HG02571 (cell line): ENCODE measurements around the gene GRAMD1A.
"Not testable (repeated sequence)": the region's sequence is repeated elsewhere in the genome, so short reads cannot be mapped to it uniquely, and the experiment has no call there.

Experiments used
- ATAC-seq: cut with Tn5 transposase; IDR thresholded peaks from one replicate; pipeline ENCODE4 v1.9.1; 2021; ENCODE audit warnings: mild to moderate bottlenecking, moderate library complexity; ENCODE audit not compliant: unreplicated experiment

GRAMD1A gene

DNA sequence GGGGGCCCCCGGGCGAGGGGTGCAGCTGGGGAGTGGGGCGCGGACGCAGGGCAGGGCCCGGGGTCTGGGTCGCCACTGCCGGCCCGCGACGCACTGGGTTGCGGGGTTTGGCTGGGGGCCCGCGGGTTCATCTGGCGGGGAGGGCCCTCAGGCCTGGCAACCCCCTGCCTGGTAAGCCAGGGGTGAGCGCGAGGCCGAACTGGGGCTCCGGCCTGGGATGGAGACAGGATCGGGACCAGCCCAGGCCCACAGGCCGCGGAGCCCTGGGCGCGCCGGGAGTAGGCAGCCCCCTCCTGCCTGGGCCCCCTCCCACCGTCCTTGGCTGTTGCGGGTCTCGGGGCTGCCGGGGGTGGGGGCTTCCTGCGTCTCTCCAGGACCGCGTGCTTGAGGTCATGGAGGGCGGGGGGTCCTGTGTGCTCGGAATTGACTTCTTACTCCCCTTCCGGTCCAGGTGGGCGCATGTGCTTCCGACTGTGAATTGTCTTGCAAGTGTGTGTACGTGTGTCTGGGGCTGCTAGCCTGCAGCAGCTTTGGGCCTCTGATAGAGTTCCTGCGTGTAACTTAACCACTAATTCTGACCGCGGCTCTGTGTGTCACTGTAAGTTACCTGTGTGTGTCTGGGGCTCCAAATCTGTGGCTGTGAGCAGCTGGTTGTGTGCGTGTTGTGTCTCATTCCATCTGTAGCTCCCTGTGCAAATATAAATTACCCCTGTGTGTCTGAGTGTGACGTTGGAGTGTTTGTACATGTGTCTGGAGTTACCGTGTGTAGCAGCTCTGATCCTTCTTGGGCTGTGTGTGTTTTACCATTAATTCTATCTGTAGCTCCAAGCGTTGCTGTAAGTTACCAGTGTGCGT, 751 bp downstream of the GRAMD1A start:
- ATAC-seq, result no peak

DNA sequence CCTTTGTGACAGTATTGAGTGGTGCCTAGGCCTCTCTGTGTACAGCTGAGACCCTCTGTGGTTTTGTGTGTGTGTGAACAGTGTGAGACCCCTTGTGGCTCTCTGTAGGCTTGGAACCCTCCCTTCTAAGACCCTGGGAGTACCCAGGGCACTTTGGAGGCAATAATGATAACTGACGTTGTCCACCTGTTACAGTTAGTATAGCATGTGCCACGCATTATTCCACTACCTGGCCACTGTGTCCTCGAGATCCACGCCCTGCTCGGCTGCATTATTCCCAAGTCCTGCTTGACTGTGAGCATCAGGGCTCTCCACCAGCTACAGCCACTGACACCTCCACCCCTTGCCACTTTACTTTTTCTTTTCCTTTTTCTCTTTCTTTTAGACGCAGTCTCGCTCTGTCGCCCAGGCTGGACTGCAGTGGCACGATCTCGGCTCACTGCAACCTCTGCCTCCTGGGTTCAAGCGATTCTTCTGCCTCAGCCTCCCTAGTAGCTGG, 2.0 kb downstream of the GRAMD1A start:
- ATAC-seq, result no peak

DNA sequence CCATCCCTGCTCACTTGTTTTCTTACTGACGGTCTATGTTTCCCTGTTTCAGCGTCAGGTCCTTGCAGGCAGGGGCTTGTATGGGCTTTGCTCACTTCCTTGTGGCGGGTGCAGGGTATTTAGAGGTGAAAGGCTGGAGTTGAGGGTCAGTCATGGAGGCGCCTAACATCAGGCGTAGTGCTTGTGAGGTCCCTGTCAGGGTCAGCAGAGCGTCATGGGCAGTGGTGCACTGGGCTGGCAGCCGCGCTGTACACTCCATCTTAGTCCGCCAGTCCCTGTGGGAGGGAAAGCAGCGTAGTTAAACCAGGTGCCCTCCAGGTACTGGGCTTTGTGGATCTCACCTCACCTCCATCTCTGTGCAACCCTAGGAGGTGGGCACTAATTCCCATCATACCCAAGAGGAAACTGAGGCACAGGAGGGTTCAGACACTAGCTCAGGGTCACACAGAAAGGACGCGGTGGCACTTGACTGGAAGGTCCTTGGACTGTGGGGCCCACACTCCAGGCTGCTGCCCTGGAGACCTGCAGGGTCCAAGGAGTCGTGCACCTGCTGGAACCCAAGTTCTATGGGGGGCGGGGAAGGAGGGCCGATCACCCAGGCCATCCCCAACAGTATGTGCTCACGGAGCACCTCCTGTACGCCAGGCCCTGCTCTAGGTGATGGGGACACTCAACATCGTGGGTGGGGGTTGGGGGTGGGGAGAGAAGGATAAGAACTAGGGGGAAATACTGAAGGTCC, 4.6 kb downstream of the GRAMD1A start:
- no peak for ATAC-seq

DNA sequence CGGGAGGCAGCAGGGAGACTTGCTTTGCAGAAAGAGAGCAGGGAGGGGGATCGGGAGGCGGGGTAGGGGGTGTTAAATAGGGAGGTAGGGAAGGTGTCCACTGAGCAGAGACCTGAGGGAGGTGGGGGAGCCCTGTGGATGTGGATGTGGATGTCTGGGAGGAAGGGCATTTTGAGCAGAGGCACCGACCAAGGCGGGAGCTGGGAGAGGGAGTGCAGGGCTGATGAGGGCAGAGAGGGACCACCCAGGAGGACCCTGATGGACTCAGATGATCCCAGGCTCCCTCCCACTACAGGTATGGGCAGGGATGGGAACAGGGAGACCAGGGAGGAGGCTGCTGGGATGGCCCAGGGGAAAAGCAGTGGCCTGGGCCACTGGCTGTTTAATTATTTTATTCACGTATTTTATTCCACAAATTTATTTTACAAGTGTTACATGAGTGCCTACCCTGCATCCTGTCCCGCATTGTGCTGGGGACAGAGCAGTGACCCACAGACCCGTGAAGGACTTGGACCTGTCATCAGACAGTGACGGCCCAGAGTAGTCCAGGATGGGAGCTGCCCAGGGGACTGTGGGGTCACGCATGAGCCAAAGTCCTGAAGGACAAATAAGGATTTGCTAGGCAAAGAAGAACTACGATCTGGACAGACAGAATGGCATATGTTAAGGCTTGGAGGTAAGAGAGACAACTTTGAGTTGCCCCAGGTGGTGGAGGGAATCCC, 5.3 kb downstream of the GRAMD1A start:
- no peak for ATAC-seq

DNA sequence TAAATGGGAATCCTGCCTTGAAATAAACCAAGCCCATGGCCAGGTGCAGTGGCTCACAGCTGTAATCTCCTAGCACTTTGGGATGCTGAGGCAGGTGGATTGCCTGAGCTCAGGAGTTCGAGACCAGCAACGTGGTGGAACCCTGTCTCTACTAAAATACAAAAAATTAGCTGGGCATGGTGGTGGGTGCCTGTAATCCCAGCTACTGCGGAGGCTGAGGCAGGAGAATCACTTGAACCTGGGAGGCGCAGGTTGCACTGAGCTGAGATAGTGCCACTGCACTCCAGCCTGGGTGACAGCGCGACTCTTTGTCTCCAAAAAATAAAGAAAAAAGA, 5.9 kb downstream of the GRAMD1A start:
- not testable (repeated sequence) for ATAC-seq

DNA sequence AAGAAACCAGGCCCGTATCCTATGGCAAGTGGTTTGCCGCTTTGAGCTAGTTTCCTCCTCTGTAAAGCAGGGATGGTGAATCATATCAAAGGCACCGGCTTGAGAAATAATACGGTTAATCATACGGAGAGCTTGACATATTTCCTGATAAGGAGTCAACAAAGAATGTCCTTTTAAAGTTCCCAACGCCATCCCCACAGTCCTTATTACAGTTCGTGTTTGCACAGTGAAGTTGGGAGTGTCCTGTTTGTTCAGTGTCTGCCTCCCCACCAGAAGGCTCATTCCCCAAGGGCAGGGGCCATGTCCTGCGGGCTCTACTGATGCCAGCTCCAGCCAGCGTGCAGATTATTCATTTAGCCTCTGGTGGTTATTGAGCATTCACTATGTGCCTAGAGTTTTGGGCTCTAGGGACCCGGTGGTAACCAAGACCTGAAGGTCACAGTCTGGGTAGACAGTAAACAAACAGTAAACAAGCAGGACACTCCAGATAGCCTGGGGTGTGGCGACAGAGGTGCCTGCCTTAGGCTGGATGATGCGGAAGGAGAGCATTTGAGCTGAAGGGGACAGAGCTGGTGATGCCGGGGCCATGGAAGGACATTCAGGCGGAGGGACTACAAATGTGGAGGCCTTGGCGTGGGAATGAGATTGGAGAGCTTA, 6.3 kb downstream of the GRAMD1A start:
- no peak for ATAC-seq

DNA sequence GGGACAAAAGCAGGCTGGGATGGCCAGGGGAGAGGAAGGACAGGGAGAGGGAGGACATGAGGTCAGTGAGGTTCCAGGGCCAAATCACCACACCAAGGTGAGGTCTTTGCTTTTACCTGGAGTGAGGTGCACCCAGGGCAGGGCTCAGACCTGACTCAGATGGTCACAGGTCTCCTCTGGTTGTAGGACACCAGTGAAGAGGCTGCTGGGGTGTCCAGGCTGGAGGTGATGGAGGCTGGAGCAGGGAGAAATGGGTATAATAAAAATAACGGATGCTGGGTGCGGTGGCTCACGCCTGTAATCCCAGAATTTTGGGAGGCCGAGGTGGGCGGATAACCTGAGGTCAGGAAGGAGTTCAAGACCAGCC, 6.9 kb downstream of the GRAMD1A start:
- no peak for ATAC-seq

DNA sequence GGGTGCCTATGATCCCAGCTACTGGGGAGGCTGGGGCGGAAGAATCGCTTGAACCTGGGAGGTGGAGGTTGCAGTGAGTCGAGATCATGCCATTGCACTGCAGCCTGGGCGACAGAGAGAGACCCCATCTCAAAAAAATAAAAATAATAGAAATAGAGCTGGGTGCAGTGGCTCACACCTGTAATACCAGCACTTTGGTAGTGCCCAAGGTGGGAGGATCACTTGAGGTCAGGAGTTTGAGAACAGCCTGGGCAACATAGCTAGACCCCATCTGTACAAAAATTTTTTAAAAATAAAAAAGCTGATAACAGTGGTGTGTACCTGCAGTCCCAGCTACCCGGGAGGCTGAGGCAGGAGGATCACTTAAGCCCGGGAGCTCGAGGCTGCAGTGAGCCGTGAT, 7.3 kb downstream of the GRAMD1A start:
- ATAC-seq, result not testable (repeated sequence)

DNA sequence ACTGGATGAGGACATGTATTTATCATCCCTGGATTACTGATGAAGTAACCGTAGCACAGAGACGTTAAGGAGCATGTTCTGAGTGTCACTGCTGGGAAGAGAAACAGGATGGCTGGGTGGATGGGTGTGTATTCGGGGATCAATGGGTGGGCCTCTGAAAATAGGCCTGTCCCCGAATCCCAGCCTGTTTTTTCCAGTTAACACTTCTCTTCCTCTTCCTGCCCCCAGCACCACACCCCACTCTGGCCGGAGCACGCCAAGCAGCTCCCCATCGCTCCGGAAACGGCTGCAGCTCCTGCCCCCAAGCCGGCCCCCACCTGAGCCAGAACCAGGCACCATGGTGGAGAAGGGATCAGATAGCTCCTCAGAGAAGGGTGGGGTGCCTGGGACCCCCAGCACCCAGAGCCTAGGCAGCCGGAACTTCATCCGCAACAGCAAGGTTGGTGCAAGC, 8.8 kb downstream of the GRAMD1A start:
- ATAC-seq, result no peak

DNA sequence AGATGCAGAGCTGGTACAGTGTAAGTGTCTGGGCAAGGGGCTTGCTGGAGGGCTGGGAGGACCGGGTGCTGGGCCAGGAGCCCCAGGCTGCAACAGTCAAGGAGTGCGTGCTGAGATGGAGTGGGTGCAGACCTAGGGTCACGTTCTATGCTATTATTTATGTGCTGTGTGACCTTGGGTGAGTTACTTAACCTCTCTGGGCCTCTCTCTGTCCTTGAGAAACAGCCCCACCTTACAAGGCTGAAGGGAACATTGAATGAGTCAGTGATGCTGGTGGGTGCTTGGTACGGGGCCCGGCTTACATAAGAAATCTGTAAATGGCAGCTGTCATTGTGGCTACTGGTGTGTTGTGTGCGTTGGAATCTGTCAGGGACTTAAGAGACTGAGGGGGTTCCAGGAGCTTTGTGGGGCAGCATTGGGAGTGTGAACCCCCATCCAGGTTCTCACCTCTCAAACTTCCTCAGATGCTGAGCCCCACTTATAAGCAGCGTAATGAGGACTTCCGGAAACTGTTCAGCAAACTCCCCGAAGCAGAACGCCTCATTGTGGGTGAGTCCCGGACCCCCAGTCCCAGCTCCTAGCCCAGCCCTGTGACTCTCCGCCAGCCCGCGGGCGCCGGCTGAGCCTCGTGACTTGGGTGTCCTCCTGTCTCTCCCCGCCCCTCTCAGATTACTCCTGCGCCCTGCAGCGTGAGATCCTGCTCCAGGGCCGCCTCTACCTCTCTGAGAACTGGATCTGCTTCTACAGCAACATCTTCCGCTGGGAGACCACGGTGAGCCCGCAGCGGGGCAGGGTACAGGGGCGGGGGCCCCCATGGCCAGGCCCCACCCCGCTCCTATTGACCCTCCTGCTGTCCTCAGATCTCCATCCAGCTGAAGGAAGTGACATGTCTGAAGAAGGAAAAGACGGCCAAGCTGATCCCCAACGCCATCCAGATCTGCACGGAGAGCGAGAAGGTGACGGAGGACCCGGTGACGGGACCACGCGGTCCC, 9.6 kb downstream of the GRAMD1A start:
- no peak for ATAC-seq

DNA sequence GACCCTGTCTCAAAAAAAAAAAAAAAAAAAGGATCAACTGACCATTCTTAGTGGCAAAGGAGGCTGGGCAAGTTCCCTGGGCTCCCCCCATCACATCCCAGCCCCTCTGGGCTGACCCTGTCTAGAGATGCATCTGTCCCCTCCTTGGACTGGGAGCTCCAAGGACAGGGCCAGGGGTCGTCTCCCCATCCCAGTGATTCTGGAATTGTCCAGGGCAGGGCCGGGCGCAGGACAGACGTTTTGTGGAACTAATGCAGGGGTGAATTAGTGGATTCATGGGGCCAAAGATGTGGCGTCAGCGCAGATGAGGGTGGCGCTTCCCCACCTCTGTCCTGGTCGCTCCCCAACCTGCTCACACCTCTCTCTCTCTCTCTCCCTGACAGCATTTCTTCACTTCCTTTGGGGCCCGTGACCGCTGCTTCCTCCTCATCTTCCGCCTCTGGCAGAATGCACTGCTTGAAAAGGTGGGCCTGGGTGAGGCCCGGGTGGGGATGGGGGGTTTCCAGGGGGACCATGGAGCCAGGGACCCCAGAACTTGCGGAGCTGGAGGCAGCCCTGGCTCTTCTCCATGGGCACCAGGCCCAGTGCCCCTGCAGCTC, 11.1 kb downstream of the GRAMD1A start:
- no peak for ATAC-seq

DNA sequence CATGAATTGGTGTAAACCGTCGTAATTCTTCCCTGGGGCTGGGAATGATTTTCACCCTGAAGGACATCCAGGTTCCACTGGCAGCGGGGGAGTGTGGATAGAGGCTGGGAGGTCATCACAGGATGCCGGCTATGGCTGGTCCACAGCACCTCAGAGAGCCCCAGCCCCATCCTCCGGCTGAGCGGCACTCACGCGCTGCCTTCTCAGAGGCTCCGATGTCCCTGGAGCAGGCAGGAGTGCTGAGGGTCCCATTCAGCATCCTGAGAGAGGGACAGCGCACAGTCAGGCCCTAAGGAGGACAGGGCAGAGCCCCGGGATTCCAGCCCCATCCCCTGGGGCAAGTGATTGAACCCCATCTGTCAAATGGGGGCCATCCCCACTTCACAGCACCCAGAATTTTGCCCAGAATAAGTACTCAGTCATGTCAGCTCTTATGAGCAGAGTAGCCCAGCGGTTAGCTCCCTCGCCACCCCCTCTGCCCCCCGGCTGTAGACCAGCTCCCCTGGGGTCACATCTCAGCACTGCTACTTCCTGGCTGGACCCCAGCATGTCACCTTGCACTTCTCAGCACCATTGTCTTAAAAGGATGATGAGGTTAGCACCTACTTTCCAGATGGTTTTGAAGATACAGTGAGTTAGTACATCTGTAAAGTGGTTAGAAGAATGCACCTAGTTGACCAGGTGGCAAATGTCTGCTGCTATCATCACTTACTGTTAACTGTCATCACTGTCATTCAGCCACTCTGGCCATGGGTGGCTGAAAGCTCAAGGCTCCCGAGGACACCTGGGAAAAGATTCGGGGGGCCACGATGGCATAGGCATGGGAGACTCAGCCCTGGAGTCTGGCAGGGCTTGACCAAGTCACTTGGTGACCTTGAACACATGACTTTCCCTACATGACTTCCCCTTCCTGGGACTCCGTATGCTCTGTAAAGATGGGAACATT, 11.9 kb downstream of the GRAMD1A start:
- ATAC-seq, result no peak

DNA sequence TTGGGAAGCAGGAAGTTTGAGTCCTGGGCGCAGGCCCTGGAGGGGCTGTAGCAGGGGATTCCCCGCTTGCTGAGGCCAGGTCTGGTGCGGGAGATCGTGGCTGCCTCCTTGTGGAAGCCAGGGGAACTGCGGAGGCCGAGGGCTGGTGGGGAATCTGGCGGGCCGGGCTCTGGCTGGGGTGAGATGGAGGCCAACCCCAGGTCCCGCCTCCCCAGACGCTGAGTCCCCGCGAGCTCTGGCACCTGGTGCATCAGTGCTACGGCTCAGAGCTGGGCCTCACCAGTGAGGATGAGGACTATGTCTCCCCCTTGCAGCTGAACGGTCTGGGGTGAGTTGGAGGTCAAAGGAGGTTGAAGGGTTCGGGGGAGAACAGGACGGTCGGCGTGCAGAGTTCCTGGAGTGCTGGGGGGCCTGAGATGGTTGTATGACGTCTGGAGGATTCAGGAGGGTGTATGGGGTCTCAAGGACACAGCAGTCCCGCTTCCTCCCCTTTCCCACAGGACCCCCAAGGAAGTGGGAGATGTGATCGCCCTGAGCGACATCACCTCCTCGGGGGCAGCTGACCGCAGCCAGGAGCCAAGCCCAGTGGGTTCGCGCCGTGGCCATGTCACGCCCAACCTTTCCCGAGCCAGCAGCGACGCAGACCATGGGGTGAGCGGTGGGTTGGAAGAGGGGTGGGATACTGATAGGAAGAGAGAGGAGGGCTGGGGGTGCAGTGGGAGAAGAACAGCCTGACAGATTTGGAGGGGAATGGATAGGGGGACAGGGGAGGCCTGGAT, 13.1 kb downstream of the GRAMD1A start:
- no peak for ATAC-seq

DNA sequence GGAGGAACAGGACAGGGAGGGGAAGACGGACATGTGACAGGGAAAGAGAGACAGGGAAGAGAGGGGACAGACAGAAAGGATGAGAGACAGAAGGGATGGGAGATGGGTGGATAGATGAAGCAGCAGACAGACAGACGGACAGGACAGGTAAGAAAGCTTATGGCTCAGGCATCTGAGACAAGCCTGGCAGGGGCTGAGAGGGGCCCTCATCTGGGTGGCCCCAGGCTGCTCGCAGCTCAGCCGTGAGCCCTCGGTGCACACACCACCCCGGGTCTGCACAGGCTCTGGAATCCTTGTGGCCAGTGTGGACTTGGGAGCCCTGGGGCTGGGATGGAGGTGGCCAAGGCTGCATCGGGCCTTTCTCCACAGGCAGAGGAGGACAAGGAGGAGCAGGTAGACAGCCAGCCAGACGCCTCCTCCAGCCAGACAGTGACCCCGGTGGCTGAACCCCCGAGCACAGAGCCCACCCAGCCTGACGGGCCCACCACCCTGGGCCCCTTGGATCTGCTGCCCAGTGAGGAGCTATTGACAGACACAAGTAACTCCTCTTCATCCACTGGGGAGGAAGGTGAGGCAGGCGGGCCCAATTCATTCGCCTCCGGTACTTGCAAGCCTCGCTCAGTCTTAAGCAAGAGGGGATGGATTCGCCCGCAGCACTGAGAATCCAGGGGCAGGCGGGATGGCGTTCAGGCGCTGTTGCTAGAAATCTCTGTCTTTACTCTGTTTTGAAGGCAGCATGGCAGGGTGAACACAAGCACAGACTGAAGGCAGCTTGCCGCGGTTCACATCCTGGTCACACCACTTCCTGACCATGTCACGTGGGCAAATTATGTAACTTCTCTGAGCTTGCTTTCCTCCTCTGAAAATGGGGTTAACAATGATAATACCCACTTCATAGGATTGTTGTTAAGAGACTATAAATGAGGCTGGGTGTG, 14.0 kb downstream of the GRAMD1A start:
- no peak for ATAC-seq

DNA sequence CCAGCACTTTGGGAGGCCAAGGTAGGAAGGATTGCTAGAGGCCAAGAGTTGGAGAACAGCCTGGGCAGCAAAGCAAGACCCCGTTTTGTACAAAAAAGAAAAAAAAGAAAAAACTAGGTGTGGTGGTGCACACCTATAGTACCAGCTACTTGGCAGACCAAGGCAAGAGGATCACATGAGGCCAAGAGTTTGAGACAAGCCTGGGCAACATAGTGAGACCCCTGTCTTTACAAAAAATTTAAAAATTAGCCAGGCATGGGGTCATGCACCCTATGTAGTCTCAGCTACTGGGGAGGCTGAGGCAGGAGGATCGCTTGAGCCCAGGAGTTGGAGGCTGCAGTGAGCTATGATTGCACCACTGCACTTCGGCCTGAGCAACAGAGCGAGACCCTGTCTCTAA, 14.7 kb downstream of the GRAMD1A start:
- ATAC-seq, result not testable (repeated sequence)

DNA sequence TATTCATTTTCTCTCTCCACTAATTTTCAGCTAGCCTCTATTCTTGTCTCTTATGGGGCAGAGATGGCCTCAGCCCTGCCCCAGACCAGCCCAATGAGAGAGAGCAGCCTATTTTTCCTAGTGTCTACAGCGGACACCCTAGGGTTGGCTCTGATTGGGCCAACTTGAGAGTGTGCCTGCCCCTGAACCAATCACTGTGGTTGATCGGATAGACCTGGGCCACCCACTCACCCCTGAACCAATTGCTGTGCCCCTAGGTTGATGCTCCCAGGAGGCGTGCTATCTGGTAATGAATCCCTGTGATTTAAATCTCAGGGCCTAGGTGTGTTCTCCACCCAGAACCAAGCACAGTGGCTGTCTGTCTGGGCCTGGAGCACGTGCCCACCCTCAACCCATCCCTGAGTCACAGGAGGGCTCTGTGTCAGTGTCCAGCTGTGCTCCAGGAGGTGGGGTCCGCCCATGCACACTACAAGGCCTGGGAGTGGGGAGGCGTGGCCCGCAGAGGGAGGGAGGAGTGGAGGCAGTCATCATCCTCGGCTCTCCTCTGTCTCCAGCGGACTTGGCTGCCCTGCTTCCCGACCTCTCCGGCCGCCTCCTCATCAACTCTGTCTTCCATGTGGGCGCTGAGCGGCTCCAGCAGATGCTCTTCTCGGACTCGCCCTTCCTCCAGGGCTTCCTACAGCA, 15.3 kb downstream of the GRAMD1A start:
- no peak for ATAC-seq
